GM18868 (cell line): ENCODE measurements around the gene ZNF143.
A peak's percentile ranks its signal among the peaks of the same experiment; 100 is the strongest.
"Not testable (repeated sequence)": the region's sequence is repeated elsewhere in the genome, so short reads cannot be mapped to it uniquely, and the experiment has no call there.

Source experiments
- ATAC-seq: cut with Tn5 transposase; IDR thresholded peaks from one replicate; pipeline ENCODE4 v1.9.1; 2021; ENCODE audit warnings: mild to moderate bottlenecking, moderate library complexity; ENCODE audit not compliant: unreplicated experiment

The ZNF143 gene

DNA sequence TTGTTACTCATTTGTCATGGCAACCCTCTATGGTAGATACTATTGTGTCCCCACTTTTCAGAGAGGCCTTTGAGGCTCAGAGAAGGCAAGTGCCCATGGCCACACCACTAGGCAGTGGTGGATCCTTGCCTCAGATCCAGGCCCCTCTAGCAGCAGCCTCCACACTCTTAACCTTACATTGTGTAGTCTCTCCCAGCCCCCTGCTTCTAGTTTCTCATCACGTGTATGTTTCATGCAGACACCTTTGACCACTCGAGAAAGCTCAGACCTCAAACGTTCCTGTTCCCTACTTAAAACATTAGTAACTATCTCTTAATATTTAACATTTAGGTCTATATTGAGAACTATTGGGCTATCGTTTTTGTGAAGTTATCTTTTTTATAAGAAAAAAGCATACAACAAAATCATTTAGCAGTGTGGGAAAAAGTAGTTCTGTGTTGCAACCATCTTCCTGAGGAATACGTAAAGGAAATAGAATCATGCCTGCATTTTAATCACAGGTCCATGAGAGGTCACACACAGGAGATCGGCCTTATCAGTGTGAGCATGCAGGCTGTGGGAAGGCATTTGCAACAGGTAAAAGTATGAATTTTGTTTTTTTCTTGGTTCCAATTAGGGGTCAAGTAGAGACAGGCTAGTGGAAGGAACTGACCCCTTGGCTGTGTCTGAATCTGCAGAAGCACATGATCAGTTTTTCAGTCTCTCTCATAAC is 35.1 kb downstream of the ZNF143 start:
- ATAC-seq: no peak

DNA sequence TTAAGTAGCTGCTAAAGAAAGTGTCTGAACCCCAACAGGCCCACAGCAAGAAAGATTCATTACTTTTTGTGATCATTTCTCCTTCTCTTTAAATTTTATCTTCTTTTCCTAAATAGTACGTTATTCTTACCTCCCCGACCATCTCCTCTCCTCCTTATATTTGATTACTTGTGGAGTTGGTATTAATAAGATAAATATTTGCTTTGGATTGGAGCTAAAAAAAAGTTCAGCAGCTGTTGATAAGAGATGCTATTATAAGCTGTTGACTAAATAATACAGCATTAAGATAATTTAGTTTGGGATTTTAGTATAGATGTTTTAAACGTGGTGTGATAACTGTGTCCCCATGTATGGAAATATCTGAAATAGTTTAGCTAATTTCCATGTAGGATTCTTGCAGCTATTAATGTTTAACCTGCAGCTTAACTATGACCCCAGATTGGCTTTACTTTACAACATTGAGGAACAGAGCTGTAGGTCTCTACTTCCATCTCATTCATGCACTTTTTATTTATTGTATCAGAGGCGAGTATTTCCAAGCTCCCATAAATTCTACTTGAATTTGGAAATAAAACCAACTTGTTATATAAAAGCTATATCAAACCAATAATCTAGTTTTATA is 37.8 kb downstream of the ZNF143 start:
- ATAC-seq: no peak

DNA sequence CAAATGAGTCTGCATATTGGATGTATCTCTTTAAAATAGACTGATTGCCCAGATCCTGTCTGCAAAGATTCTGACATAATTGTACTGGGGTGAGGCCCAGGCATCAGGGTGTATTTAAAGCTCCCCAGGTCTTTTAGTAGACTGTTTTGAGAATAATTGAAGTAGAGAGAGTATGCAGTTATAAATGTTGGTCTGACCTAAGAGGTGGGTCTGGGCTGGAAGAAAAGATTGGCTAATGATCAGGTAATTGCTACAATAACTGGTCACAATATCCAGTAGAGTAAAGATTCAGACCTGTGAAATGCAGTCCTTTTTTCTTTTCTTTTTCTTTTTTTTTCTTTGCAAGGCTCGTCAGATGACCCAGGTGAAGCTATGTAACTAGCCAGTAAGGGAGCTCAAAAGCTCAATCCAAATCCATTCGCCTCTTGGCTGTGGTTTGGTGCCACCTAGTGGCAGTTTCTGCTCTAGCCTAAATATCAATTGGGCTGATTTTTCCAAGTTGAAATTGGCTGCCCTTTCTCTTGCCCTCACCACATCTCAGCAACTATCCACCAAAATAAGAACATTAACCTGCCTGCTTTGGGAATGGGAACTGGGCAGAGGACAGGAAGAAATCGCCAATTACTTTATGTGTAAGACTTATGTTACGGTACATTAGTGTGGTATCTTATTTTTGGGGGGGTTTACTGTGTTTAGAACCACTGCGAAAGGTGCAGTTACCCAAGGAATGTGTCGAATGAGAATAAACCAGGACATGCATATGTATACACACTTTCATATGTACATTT is 45.9 kb downstream of the ZNF143 start:
- peak; percentile 41 for ATAC-seq

DNA sequence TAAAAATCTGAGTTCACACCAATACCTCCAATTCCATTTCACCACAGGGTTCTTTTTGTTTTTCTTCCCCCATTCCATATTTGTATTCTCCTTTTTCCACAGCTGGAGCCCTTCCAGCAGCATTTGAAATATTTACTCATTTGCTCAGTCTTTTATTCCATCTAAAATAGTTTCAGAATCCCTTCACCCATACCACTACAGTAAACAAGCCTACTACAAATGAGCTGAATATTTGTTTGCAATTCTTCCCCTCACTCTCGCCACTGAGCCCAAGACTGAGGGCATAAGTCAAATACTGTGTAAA is 46.4 kb downstream of the ZNF143 start:
- ATAC-seq: no peak

DNA sequence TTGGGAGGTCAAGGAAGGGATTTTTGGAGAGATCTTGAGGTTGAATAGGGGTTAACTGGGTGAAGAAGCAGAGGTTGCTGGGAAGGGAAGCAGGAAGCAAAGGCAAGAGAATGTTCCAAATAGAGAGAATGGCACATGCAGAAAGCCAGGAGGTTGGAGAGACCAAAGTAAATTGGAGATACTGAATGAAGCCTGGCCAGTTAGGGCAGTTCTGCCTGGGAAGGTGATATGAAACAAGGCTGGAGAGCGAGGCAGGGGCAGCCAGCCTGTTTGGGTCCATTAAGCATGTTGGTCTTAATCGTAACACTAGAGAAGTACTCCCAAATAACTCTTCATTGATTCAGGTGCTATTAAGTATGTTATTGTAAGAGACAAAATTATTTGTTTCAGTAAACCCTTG is 48.2 kb downstream of the ZNF143 start:
- no peak for ATAC-seq

DNA sequence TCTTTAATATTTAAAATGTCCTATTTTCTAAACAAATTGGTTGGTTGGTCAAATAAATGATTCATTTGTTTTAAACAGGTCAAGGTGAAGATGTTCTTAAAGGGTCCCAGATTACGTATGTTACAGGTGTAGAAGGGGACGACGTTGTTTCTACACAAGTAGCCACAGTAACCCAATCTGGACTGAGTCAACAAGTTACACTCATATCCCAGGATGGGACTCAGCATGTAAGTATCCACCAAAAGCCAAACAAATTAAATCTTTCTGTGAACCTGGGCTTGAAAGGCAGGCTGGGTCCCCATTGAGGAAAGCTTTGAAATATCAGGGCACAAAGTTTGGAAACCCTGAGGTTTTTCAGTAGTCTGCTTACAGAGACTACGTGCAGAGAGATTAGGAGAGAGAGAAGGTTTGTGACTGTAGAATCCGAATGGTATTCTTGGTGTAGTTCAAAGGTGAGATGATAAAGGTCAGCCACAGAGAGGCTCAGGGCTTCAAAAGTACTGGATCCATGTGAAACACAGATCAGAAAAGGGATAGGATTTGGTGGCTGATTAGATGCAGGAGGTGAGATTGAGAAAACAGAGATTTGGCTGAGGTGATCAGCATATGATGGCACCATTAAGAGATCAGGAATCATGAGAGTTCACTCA is 51.7 kb downstream of the ZNF143 start:
- no peak for ATAC-seq

DNA sequence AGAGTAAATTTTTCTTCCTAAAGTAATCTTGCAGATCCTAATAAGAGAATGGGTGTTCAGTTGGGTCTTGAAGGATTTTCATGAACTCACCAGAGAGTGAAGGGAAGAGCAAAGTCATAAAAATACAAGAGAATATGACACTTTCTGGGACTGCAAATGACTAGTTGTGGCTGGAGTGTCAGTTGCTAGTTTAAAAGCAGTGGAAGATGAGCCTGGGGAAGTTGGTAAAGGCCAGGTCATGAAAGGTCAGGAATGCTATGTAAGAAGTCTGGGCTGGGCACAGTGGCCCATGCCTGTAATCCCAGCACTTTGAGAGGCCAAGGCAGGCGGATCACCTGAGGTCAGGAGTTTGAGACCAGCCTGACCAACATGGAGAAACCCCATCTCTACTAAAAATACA is 53.8 kb downstream of the ZNF143 start:
- not testable (repeated sequence) for ATAC-seq

DNA sequence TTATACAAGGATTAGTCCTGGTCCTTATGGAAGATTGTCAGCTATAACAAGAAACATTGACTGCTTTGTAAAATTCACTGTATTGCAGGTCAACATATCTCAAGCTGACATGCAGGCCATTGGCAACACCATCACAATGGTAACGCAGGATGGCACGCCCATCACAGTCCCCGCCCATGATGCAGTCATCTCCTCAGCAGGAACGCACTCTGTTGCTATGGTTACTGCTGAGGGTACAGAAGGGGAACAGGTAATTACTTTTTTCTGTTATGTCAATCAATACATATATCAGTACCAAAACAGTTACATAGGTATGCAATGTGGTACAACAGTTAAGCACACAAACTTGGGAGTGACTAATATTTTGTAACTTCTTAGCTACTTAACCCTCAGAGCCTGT is 55.3 kb downstream of the ZNF143 start:
- ATAC-seq: no peak

DNA sequence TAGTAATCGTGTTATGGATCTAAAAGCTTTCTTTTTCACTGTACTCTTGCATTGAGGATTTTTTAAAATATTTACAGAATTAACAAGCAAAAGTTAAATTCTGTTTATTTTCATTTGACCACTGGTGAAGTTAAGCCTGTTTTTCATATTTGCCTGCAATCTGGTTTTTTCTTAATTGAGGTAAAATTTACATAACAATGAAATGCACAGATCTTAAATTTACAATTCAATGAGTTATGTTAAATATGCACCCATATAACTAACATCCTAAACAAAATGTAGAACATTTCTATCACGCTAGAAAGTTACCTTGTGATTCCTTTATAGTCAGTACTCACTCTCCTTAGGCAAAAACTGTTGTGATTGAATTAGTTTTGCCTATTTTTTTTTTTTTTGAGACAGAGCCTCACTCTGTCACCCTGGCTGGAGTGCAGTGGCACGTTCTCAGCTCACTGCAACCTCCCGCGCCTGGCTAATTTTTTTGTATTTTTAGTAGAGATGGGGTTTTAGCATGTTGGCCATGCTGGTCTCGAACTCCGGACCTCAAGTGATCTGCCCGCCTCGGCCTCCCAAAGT is 58.1 kb downstream of the ZNF143 start:
- ATAC-seq: no peak

DNA sequence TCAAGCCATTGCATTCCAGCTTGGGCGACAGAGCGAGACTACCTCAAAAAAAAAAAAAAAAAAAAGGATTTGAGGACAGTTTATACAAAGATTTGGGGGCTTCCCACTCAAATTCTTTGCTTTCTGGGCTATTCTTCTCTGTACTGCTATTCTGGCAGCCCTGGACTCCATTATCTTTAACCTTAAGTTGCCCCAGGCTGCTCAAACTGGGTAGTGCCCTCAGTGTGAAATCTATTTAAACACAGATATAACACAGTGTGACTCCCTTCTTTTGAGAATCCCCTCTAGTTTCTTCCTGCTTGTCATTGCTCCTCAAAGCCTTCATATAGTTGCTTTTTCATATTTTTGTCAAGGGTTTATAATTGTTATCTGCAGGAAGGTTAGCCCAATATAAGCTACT is 63.2 kb downstream of the ZNF143 start:
- no peak for ATAC-seq

DNA sequence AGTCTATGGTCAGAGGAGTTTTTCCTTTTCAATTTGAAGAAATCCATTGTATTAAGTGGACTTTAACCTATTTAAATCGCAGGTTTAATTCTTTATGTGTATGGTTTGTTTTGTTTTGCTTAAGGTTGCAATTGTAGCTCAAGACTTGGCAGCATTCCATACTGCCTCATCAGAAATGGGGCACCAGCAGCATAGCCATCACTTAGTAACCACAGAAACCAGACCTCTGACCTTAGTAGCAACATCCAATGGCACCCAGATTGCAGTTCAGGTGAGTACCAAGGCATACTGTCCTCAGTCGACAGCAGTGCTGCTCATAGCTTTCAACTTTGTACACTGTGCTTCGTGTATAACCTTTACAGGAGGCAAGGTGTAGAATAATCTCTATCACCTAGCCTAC is 64.3 kb downstream of the ZNF143 start:
- no peak for ATAC-seq

DNA sequence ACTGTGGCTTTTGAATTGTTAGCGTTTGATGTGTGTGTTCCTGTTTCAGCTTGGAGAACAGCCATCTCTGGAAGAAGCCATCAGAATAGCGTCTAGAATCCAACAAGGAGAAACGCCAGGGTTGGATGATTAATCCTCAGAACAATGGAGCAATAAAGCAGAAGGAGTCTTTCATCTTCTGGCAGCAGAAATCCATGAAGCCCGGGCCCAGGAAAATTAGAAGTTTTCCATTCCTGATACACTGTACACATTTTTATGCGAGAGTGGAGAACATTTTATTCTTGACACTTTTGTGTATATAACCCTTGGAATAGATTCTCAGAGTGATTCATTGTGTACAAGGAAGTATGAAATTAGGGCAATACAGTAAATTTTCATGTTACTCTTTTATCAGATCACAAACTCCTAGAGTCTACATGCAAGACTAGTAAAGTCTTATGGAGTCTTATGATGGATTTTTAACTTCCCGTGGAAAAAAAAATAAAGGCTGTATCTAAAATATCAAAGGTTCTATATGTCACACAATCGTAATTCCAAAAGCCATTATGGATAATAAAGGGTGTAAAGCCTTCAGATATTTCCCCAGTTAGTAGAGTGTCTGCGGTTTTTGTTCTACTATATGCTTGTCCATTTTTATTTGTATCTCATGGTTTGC is 66.8 kb downstream of the ZNF143 start:
- no peak for ATAC-seq

DNA sequence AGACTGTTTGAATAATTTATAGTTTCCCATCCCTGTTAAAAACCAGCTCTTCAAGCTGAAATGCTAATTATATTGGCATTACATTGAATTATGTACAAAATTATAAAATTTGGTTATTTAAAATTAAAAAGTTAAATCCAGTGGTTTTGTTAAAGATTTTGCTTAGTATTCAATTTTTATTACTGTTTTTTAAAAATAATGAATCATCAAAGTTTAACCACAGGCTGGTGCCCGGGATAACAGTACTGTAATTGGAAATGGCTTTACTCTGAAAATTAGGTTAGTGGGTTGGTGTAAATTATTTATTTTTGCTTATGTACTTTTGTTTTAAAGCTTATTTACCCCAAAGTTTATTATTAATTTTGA is 67.3 kb downstream of the ZNF143 start:
- ATAC-seq: no peak

DNA sequence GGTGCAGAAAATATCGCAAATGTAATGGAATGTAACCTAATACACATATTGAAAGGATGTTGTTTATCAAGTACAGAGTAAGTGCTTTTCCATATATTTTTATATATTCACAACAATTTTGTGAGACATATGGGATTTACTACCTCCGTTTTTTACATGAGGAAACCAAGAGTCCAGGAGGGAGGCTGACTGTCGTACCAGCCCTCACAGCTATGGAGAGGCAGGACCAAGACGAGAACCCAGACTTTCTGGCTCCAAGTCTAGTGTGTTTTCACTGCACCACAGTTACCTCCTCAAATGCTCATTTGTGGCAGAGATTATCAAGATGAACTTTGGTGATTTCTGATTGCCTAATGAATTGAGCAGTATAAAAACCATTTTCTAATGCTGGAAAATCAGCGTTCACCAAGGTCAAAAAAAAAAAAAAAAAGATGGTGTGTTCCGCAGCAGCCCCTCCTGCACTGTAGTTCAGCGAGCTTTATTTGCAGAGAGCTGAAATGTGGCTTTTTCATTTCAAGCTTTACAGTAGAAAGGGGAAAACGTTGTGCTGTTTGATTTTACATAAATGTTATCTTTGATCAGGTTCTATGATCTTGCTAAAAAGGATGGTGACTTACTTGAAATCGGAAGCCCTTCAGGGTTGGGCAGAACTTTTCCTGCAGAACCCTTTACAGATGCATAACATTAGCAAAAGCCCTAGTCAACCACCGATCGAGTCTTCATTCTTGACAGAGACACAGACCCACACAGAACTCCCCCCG is 67.9 kb downstream of the ZNF143 start:
- ATAC-seq: no peak

DNA sequence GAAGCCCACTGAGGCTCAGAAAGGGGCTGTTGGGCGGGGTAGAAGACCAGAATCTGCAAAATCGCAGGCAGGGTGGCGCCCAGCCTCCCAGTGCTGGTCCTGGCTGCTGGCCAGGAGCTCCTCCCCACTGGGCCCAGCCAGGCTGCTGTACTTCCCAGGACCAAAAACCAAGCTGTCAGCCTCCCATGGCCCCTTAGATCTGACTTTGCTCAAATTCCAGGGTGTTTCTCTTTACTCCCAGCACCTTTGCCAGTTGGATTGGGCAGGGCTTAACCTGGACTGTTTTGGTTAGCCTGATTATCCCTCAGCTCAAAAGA is 68.5 kb downstream of the ZNF143 start:
- ATAC-seq: no peak

DNA sequence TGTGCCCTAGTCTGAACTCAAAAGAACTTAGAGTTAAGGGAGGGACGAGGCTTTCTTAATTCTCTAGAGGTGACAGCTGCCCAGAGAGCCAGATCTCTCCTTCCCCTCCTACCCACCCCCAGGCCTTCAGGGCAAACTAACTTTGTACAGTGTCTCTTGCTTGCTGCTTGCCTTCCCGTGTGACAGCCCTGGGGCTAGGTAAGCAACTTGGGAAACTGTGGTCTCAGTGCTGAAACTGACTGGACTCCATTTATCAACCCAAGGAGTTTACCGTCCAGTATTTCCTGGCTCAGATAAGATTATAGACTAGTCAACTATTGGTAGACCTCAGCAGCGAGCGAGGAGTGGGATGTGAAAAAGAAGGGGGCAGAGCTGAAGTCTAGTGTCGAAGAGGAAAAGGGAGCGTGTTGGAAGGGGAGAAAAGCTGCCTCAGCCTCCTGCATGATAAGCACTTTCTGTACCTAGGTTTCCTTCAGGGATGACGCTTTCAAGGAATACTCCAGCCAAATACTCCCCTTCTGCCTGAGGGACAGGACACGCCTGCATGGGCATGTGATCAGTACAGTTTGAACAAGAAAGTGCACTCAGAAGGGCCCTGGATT is 69.3 kb downstream of the ZNF143 start:
- no peak for ATAC-seq

DNA sequence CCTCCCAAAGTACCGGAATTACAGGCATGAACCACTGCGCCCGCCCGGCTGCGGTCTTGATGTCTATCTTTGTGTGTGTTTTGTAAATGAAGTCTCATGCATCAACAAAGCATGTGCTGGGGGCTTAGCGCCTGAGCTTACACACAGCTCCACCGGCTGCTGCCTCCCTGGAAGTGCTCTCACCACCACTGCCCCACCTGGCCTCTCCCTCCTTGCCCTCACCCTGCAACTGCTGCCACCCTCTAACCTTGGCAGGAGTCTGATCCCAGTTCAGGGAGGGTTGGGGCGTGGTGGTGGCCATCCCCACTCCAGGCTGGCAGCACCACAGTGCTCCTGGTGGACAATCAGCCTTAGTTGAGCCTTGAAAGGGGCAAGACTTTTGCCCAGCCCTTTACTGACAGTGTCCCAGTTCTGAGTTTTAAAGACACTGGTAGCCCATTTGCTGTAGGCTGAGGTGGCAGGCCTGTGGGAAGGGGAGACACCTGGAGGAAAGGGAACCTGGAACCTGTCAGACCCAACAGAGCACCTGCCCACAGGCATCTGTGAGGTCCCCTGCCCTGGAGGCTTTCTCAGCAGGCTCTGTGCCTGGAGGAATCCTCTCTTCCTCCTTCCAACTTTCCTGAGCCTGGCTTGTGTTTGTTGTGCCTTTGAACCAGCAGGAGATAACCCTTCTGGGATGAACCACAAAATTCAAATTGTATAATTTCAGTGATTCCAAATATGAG is 70.3 kb downstream of the ZNF143 start:
- no peak for ATAC-seq

DNA sequence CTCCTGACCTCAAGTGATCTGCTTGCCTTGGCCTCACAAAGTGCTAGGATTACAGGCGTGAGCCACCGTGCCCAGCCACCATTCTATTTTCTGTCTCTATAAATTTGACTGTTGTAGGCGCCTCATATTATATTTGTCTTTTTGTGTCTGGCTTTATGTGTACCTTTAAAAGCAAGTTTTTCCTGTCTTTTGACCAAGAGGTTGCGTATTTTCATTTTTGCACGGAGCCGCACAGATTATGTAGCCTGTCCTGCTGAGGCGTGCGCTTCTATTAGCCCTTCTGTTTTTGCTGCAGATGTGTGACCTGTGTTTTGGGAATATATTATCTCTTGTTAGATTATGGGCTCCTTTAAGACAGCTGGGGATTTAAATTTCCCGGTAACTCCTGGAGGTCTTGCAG is 72.2 kb downstream of the ZNF143 start:
- ATAC-seq: no peak

DNA sequence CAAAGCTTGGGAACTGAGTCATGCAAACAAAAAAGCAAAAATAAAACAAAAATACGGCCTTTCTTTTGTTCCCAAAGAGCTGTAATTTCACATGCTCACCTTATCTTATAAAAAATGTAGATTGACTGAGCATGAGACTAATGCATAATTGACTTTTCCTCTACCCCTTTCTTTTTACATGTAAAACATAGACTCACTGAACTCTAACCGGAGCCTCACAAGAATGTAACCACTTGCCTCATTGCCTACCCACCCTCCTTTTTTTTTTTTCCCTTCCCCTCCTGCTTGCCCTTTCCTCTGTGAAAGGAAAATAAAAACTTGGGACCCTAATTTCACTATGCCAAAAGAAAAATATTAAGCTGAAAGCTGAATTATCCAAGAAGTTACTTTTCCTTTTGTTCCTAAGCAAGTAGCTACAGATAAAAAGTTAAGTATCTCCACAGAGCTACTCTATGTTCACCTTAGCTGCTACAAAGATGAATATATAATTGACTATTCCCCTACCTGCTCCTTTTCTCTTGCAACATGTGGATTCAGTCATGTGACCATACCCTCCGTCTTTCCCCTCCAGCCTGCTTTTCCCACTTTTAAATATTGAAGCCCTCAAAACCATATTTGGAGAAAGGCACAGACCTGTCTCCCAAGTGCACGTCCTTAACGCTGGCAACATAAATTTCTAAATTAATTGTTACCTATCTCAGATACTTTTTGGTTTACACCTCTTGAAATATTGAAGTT is 73.1 kb downstream of the ZNF143 start:
- no peak for ATAC-seq
